ENCODE measurements around the gene RNF130.

DNA sequence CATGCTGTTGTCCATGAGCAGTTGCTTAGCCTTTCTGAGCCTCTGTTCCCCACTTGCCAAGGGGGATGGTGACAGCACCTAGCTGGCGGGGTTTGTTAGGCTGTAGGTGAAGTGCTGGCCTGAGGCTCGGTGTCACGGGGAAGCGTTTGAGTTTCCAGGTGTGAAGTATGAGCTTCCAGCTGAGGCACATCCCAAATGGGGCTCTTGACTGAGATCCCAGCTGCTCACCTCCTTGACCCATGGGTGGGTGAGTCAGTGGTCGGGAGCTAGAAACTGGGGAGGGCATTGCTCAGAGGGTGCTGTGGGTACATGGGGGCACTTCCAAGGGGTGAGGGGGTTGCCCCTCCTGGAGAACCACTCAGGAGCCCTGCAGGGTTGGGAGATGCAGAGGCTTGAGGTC, 26.4 kb upstream of the RNF130 start:
- TF ChIP-seq, protein P1, sequence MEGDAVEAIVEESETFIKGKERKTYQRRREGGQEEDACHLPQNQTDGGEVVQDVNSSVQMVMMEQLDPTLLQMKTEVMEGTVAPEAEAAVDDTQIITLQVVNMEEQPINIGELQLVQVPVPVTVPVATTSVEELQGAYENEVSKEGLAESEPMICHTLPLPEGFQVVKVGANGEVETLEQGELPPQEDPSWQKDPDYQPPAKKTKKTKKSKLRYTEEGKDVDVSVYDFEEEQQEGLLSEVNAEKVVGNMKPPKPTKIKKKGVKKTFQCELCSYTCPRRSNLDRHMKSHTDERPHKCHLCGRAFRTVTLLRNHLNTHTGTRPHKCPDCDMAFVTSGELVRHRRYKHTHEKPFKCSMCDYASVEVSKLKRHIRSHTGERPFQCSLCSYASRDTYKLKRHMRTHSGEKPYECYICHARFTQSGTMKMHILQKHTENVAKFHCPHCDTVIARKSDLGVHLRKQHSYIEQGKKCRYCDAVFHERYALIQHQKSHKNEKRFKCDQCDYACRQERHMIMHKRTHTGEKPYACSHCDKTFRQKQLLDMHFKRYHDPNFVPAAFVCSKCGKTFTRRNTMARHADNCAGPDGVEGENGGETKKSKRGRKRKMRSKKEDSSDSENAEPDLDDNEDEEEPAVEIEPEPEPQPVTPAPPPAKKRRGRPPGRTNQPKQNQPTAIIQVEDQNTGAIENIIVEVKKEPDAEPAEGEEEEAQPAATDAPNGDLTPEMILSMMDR (IDR thresholded peaks at IDR 0.05; ENCODE audit: low read depth, low read length) = no peak
- TF ChIP-seq EZH2phosphoT487 (IDR thresholded peaks at IDR 0.05; ENCODE audit: low read depth) = no peak
